K562 (cell line): Measurements from ENCODE around the gene LEUTX. TPM values are rescaled to one million over a fixed set of nuclear protein-coding genes. Genes with fewer than 3 reads are reported as not detected.

ENCODE experiments used
- ATAC-seq: fragments of 200-7000 bp; cut with Tn5 transposase; 3 replicates; pipeline ENCODE4 v1.9.1; 2020; ENCODE audit warnings: moderate library complexity
- BruUV-seq: library from RNA; stranded (reverse); fragments of 400-500 nt; replicated peaks from 2 replicates; lab custom pipeline; 2021; lab: Mats Ljungman, UMichigan
- CTCF ChIA-PET: fragments of 300-600 bp; formaldehyde crosslinking; extraction: SDS; loops from one replicate; lab custom pipeline; 2021; ENCODE audit warnings: low intra/inter-chr PET ratio; lab: Yijun Ruan, JAX
- POLR2A ChIA-PET: fragments of 300-600, 350-650 bp; sonication (Branson Sonifier 250); formaldehyde crosslinking; extraction: SDS; loops from one replicate; lab custom pipeline; 2021; ENCODE audit warnings: antibody characterized with exemption, inconsistent platforms; lab: Yijun Ruan, JAX
- DNase-seq, 4 experiments: peaks; one replicate each; pipeline versions ENCODE4 v3.0.0 to v3.0.0-alpha.2; 2011 to 2018; ENCODE audit warnings: low spot score in 3 of 4, mixed read lengths in 3 of 4; ENCODE audit errors: extremely low read depth in 1 of 4
- FAIRE-seq: peaks from 2 replicates; lab custom pipeline; 2011; peaks lifted over from hg19 to GRCh38; lab: Jason Lieb, UNC
- H2AFZ ChIP-seq: 2 replicates; pipeline ENCODE4 v1.6.0; 2011; ENCODE audit warnings: low read depth, low read length, control low read depth, inconsistent platforms
- H3K27ac ChIP-seq: fragments of 200-600 bp; 3 replicates; pipeline ENCODE4 v1.8.0; 2011; ENCODE audit warnings: low read depth, mild to moderate bottlenecking, control low read depth, inconsistent platforms, low read length, moderate library complexity, mixed read lengths; ENCODE audit errors: extremely low read depth
- H3K27me3 ChIP-seq, 2 experiments: fragments of 300-600 bp in 1 of 2; 2 replicates in 1 of 2; 3 replicates in 1 of 2; pipeline versions ENCODE4 v1.6.0 to v1.8.0; 2011; ENCODE audit warnings: inconsistent platforms in 2 of 2, low read length in 2 of 2, mild to moderate bottlenecking in 1 of 2, mixed read lengths in 1 of 2, moderate library complexity in 1 of 2; ENCODE audit not compliant: control insufficient read depth in 2 of 2, insufficient read depth in 2 of 2
- H3K36me3 ChIP-seq: fragments of 300-600 bp; 3 replicates; pipeline ENCODE4 v1.8.0; 2011; ENCODE audit warnings: mild to moderate bottlenecking, low read length, inconsistent platforms; ENCODE audit not compliant: control insufficient read depth, insufficient read depth
- H3K4me1 ChIP-seq, 2 experiments: fragments of 200-600 bp in 1 of 2; replicated peaks in 1 of 2; 2 replicates in 1 of 2; 3 replicates in 1 of 2; pipeline versions ENCODE4 v1.5.1 to v1.8.0; 2011; ENCODE audit warnings: inconsistent platforms in 2 of 2, low read length in 2 of 2, mild to moderate bottlenecking in 1 of 2, mixed read lengths in 1 of 2, moderate library complexity in 1 of 2; ENCODE audit not compliant: control insufficient read depth in 2 of 2, insufficient read depth in 2 of 2
- H3K4me2 ChIP-seq: 2 replicates; pipeline ENCODE4 v1.6.1; 2011; ENCODE audit warnings: low read length, control low read depth, inconsistent platforms, mixed read lengths; ENCODE audit not compliant: insufficient read depth
- H3K4me3 ChIP-seq: fragments of 200-600 bp; sonication (generic), shearing (Covaris generic); 2 replicates; pipeline ENCODE4 v1.5.1; 2016; ENCODE audit warnings: control low read depth, inconsistent platforms
- H3K79me2 ChIP-seq: fragments of 200-600 bp; 3 replicates; pipeline ENCODE4 v1.8.0; 2011; ENCODE audit warnings: low read length, inconsistent platforms; ENCODE audit not compliant: control insufficient read depth, insufficient read depth
- H3K9ac ChIP-seq, 2 experiments: 2 replicates each; pipeline versions ENCODE4 v1.6.0 to v1.6.1; 2011; ENCODE audit warnings: low read depth in 2 of 2, low read length in 2 of 2, control low read depth in 1 of 2, inconsistent platforms in 1 of 2, mild to moderate bottlenecking in 1 of 2, mixed read lengths in 1 of 2; ENCODE audit not compliant: insufficient read depth in 1 of 2
- H3K9me1 ChIP-seq: one replicate; pipeline ENCODE4 v1.6.0; 2011; ENCODE audit warnings: inconsistent platforms, mild to moderate bottlenecking, low read length, moderate library complexity; ENCODE audit not compliant: control insufficient read depth, insufficient read depth
- H3K9me3 ChIP-seq: replicated peaks from 2 replicates; pipeline ENCODE4 v1.5.1; 2011; ENCODE audit warnings: low read depth, low read length, inconsistent platforms; ENCODE audit not compliant: control insufficient read depth, insufficient read depth
- H4K20me1 ChIP-seq: replicated peaks from 2 replicates; pipeline ENCODE4 v1.6.1; 2011; ENCODE audit warnings: low read length, inconsistent platforms, mixed read lengths; ENCODE audit not compliant: control insufficient read depth, insufficient read depth
- C11orf30 ChIP-seq: fragments of 450-650 bp; IDR thresholded peaks from 2 replicates; pipeline ENCODE4 v1.6.1; 2016; ENCODE audit warnings: low read depth, mild to moderate bottlenecking
- KLF6 ChIP-seq: fragments of 250-450 bp; sonication (Bioruptor Pico); IDR thresholded peaks from 2 replicates; pipeline ENCODE4 v1.4.0; 2020; ENCODE audit warnings: mild to moderate bottlenecking, moderate library complexity, borderline replicate concordance
- MAFF ChIP-seq: IDR thresholded peaks from 2 replicates; pipeline ENCODE4 v1.6.1; 2012; ENCODE audit warnings: low read length, improper control_type of control experiment
- MAFG ChIP-seq: fragments of 450-650 bp; conservative IDR thresholded peaks from 2 replicates; pipeline ENCODE4 v1.6.1; 2016; ENCODE audit warnings: missing genetic modification characterization, missing compliant biosample characterization
- ZBED1 ChIP-seq: IDR thresholded peaks from 2 replicates; pipeline ENCODE4 v1.6.1; 2014
- ZNF316 ChIP-seq: fragments of 450-650 bp; IDR thresholded peaks from 2 replicates; pipeline ENCODE4 v1.6.1; 2016
- WGBS: fragments of 100-300 bp; shearing (Covaris generic); methylation state at CpG from one replicate; pipeline ENCODE4 v1.1.6; 2016; ENCODE audit warnings: low coverage, mixed read lengths; ENCODE audit not compliant: insufficient coverage; ENCODE audit errors: missing lambda C conversion rate; 5-methylcytosine and 5-hydroxymethylcytosine counted together
- in situ Hi-C: fragments of 300-500 bp; cut with MboI; formaldehyde crosslinking; loops from 4 replicates; pipeline ENCODE4 v1.15.0; 2018; ENCODE audit warnings: inconsistent platforms, mixed read lengths
- intact Hi-C: fragments of 100-400 bp; cut with micrococcal nuclease; formaldehyde crosslinking; loops from 2 replicates; pipeline ENCODE4 v1.14.2; 2022
- polyA plus RNA-seq, 8 experiments: library from polyadenylated mRNA; depleted of rRNA in 4 of 8; stranded (reverse) in 5 of 8; unstranded in 3 of 8; fragments of >200 nt; fragmentation: Nextera tagmentation in 2 of 8; fragmentation: Illumina TruSeq in 1 of 8; extraction: Ambion mirVana in 2 of 8; extraction: Trizol in 1 of 8; gene quantifications; 2 replicates each; pipeline versions ENCODE4 v1.2.1 to v1.2.3, GENCODE V29; 2011 to 2014; ENCODE audit warnings: inconsistent platforms in 1 of 8, missing spikeins in 1 of 8
- total RNA-seq, 7 experiments: library from RNA; depleted of rRNA in 6 of 7; stranded (reverse); fragments of >200 nt in 6 of 7; fragmentation: Illumina TruSeq in 2 of 7; extraction: Trizol in 2 of 7; gene quantifications; 2 replicates each; pipeline versions ENCODE4 v1.2.1 to v1.2.3, GENCODE V29; 2011 to 2021; ENCODE audit warnings: low replicate concordance in 1 of 7
- TF ChIP-seq, protein P1 (sequence below), 2 experiments: IDR thresholded peaks in 1 of 2; conservative IDR thresholded peaks in 1 of 2; 2 replicates each; pipeline ENCODE4 v1.6.1; 2016; ENCODE audit warnings: low read depth in 2 of 2, mild to moderate bottlenecking in 1 of 2, missing compliant biosample characterization in 1 of 2, missing genetic modification characterization in 1 of 2, moderate library complexity in 1 of 2

Gene LEUTX
- total and polyA plus RNA-seq, 9 of the 15 experiments (the other 6 are each of a cell fraction or from before 2014, with no cell fraction given): not detected

DNA sequence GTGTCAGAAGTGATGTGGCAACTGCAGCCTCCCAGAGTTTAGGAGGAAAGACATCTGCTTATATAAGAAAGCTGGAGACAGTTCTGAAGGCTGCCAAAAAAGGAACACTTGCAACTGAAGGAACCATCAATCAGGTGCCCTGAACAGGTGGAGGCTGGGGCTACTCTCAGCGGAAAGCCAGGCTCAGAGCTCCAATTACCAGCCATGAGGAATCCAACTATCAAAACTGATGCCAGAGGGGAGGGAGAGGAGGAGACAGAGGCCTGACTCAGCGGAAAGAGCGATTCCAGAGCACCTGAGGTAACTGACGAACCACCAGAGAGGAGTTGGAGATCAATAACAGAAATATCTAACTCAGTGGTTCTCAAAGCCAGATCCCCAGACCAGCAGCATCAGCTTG is 24.3 kb downstream of the LEUTX start:
- ChIA-PET POLR2A (interaction anchor here (1.0 to 1.2 kb wide), 2 partner anchors 10 to 31 kb away, joined by 3 to 4 read pairs; partner anchors contain the start of gene DYRK1B), CTCF (interaction anchor here (0.6 kb wide), 1 partner anchor 36 kb away, joined by 3 read pairs; no protein-coding TSS in a partner anchor)
- no peak overlapping the region for H3K4me3 ChIP-seq
- H3K4me2 ChIP-seq: no peak overlapping the region
- DNase-seq: no peak
- no peak overlapping the region for H3K27ac ChIP-seq
- H3K4me1 ChIP-seq: no peaks in the 10 kb centered on the region
- TF ChIP-seq ZBED1 (no peak), MAFF (0 out of 2 replicates have a peak, but pooled peaks have one; percentile 13), KLF6 (CRISPR knock-in tag) (no peak), C11orf30 (peak; percentile 65), MAFG (tag) (peak; percentile 66), ZNF316 (peak; percentile 65)
- TF ChIP-seq, protein P1, sequence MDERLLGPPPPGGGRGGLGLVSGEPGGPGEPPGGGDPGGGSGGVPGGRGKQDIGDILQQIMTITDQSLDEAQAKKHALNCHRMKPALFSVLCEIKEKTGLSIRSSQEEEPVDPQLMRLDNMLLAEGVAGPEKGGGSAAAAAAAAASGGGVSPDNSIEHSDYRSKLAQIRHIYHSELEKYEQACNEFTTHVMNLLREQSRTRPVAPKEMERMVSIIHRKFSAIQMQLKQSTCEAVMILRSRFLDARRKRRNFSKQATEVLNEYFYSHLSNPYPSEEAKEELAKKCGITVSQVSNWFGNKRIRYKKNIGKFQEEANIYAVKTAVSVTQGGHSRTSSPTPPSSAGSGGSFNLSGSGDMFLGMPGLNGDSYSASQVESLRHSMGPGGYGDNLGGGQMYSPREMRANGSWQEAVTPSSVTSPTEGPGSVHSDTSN (CRISPR knock-in tag; IDR thresholded peaks at IDR 0.05; ENCODE audit: low read depth): no peak
- TF ChIP-seq, protein P1 (tag; conservative IDR thresholded peaks at IDR 0.05; ENCODE audit: low read depth): peak; percentile 26; the same call in 1 of the 2 replicates
- H4K20me1 ChIP-seq: no peaks in the 10 kb centered on the region
- no peaks in the 10 kb centered on the region for H3K36me3 ChIP-seq
- ATAC-seq: no peak
- no peaks in the 10 kb centered on the region for H3K79me2 ChIP-seq
- no peak overlapping the region for H3K9ac ChIP-seq
- BruUV-seq: no TSS peak
- 2% methylated on average over 4 of the region's 4 CpGs for WGBS
- H3K27me3 ChIP-seq: peaks cover 2 to 28% of the 10 kb centered on the region in 2 experiments; a peak in 3 of 5 replicates
- no peaks in the 10 kb centered on the region for H3K9me1 ChIP-seq
- in situ Hi-C loops: no loop called here
- no peak overlapping the region for H2AFZ ChIP-seq
- intact Hi-C loops: no loop called here
- no peak for FAIRE-seq
- H3K9me3 ChIP-seq: no peaks in the 10 kb centered on the region
